ENCODE data around the gene IL15.

IL15 gene

DNA sequence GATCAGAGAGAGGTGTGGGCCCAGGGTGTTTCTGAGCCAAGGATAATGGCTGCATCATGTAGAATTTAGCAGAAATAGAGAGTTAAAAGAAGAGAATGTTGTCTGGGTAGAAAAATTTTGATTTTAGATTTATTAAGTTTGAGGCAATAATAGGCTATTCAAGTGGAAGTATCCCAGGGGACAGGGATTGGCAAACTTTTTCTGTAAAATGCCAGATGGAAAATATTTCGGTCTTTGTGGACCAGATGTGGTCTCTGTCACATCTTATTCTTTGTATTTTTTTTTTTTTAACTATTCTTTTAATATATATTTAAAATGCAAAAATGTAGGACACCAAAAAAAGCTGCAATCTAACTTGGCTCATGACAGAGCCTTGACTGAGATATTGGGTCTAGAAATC is 33.1 kb downstream of the IL15 start:
- TF ChIP-seq YY1 (IDR thresholded peaks at IDR 0.05; ENCODE audit: low read depth) (no peak), FOXM1 (IDR thresholded peaks at IDR 0.05; ENCODE audit: borderline replicate concordance, low read depth) (no peak), EP300 (IDR thresholded peaks at IDR 0.05; ENCODE audit: borderline replicate concordance) (no peak), RAD21 (IDR thresholded peaks at IDR 0.05; ENCODE audit: low read depth) (no peak), CEBPB (IDR thresholded peaks at IDR 0.05) (no peak), CREB1 (IDR thresholded peaks at IDR 0.05; ENCODE audit: low read depth) (no peak), ZBTB7A (IDR thresholded peaks at IDR 0.05; ENCODE audit: low read depth) (no peak), EGR1 (IDR thresholded peaks at IDR 0.05) (no peak)
- TF ChIP-seq, protein P1, sequence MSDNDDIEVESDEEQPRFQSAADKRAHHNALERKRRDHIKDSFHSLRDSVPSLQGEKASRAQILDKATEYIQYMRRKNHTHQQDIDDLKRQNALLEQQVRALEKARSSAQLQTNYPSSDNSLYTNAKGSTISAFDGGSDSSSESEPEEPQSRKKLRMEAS (IDR thresholded peaks at IDR 0.05), result no peak

- TF ChIP-seq EGR1 (IDR thresholded peaks at IDR 0.05) (no peak), TCF12 (IDR thresholded peaks at IDR 0.05; ENCODE audit: low read depth) (no peak), CREB1 (IDR thresholded peaks at IDR 0.05; ENCODE audit: low read depth) (no peak), EP300 (IDR thresholded peaks at IDR 0.05; ENCODE audit: borderline replicate concordance) (no peak)
- TF ChIP-seq, protein P2, sequence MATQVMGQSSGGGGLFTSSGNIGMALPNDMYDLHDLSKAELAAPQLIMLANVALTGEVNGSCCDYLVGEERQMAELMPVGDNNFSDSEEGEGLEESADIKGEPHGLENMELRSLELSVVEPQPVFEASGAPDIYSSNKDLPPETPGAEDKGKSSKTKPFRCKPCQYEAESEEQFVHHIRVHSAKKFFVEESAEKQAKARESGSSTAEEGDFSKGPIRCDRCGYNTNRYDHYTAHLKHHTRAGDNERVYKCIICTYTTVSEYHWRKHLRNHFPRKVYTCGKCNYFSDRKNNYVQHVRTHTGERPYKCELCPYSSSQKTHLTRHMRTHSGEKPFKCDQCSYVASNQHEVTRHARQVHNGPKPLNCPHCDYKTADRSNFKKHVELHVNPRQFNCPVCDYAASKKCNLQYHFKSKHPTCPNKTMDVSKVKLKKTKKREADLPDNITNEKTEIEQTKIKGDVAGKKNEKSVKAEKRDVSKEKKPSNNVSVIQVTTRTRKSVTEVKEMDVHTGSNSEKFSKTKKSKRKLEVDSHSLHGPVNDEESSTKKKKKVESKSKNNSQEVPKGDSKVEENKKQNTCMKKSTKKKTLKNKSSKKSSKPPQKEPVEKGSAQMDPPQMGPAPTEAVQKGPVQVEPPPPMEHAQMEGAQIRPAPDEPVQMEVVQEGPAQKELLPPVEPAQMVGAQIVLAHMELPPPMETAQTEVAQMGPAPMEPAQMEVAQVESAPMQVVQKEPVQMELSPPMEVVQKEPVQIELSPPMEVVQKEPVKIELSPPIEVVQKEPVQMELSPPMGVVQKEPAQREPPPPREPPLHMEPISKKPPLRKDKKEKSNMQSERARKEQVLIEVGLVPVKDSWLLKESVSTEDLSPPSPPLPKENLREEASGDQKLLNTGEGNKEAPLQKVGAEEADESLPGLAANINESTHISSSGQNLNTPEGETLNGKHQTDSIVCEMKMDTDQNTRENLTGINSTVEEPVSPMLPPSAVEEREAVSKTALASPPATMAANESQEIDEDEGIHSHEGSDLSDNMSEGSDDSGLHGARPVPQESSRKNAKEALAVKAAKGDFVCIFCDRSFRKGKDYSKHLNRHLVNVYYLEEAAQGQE (IDR thresholded peaks at IDR 0.05; ENCODE audit: low read depth), result no peak
Measured at GRCh38 chr4:141675384-141675783, 39.0 kb downstream of the IL15 start.

GRCh38 chr4:141676087-141676670 is 39.8 kb downstream of the IL15 start:
- TF ChIP-seq EGR1 (IDR thresholded peaks at IDR 0.05), result no peak
- TF ChIP-seq, protein P2 (IDR thresholded peaks at IDR 0.05; ENCODE audit: low read depth), result no peak
- no peak for TF ChIP-seq ZBTB7A (IDR thresholded peaks at IDR 0.05; ENCODE audit: low read depth)
- no peak for TF ChIP-seq CEBPB (IDR thresholded peaks at IDR 0.05)
- TF ChIP-seq TCF12 (IDR thresholded peaks at IDR 0.05; ENCODE audit: low read depth), result no peak
- TF ChIP-seq, protein P1 (IDR thresholded peaks at IDR 0.05), result no peak
- no peak for TF ChIP-seq YY1 (IDR thresholded peaks at IDR 0.05; ENCODE audit: low read depth)
- TF ChIP-seq CREB1 (IDR thresholded peaks at IDR 0.05; ENCODE audit: low read depth), result no peak

DNA sequence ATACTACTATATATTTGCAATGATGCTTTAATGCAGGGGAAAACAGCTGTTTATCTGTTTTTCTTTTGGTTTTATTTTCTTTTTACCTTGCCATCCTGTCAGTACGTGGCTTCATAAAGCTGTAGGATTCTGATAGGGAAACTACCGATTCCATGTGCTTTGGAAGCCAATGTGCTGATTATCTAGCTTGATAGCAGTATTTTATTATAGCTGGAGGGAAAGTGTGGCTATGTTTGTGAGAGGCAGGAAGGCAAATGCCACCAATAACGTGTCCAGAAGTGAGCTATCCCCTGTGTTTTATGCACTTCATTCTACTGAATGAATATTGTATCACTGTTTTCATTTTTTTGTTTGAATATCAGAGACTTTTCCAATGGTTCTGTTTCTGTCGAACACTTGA is 43.7 kb downstream of the IL15 start:
- TF ChIP-seq, protein P2 (IDR thresholded peaks at IDR 0.05; ENCODE audit: low read depth), result no peak

GRCh38 chr4:141684785-141685184 is 48.4 kb downstream of the IL15 start:
- TF ChIP-seq, protein P1 (IDR thresholded peaks at IDR 0.05), result no peak
- no peak for TF ChIP-seq NFIC (IDR thresholded peaks at IDR 0.05)
- TF ChIP-seq CEBPB (IDR thresholded peaks at IDR 0.05), result no peak
- no peak for TF ChIP-seq TCF12 (IDR thresholded peaks at IDR 0.05; ENCODE audit: low read depth)
- no peak for TF ChIP-seq CREB1 (IDR thresholded peaks at IDR 0.05; ENCODE audit: low read depth)
- TF ChIP-seq YY1 (IDR thresholded peaks at IDR 0.05; ENCODE audit: low read depth), result no peak
- TF ChIP-seq FOXM1 (IDR thresholded peaks at IDR 0.05; ENCODE audit: borderline replicate concordance, low read depth), result no peak
- TF ChIP-seq, protein P3, sequence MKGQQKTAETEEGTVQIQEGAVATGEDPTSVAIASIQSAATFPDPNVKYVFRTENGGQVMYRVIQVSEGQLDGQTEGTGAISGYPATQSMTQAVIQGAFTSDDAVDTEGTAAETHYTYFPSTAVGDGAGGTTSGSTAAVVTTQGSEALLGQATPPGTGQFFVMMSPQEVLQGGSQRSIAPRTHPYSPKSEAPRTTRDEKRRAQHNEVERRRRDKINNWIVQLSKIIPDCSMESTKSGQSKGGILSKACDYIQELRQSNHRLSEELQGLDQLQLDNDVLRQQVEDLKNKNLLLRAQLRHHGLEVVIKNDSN (IDR thresholded peaks at IDR 0.05), result no peak
- no peak for TF ChIP-seq EGR1 (IDR thresholded peaks at IDR 0.05)
- TF ChIP-seq TAF1 (IDR thresholded peaks at IDR 0.05; ENCODE audit: low read depth), result no peak
- no peak for TF ChIP-seq TEAD4 (IDR thresholded peaks at IDR 0.05)
- TF ChIP-seq, protein P2 (IDR thresholded peaks at IDR 0.05; ENCODE audit: low read depth), result no peak
- no peak for TF ChIP-seq RAD21 (IDR thresholded peaks at IDR 0.05; ENCODE audit: low read depth)
- no peak for TF ChIP-seq ZBTB7A (IDR thresholded peaks at IDR 0.05; ENCODE audit: low read depth)
- no peak for TF ChIP-seq EP300 (IDR thresholded peaks at IDR 0.05; ENCODE audit: borderline replicate concordance)
